Hepatocyte (in vitro differentiated cells): ENCODE measurements around the gene FCHSD2. TPM values are rescaled to one million over a fixed set of nuclear protein-coding genes. Genes with fewer than 3 reads are reported as not detected.
"Not testable (repeated sequence)": the region's sequence is repeated elsewhere in the genome, so short reads cannot be mapped to it uniquely, and the experiment has no call there.

Experiments used
- DNase-seq: peaks from one replicate; pipeline ENCODE4 v3.0.0-alpha.2; 2016; ENCODE audit warnings: low spot score
- H2AFZ ChIP-seq: fragments of 200-600 bp; sonication (generic); 2 replicates; pipeline ENCODE4 v1.6.0; 2016; ENCODE audit warnings: antibody characterized with exemption, mild to moderate bottlenecking
- H3K27ac ChIP-seq: fragments of 200-600 bp; sonication (generic); 2 replicates; pipeline ENCODE4 v1.5.1; 2016; ENCODE audit warnings: mild to moderate bottlenecking
- H3K27me3 ChIP-seq: fragments of 200-600 bp; sonication (generic); 2 replicates; pipeline ENCODE4 v1.6.1; 2016
- H3K36me3 ChIP-seq: fragments of 200-600 bp; sonication (generic); replicated peaks from 2 replicates; pipeline ENCODE4 v1.5.1; 2016; ENCODE audit warnings: low read depth; ENCODE audit not compliant: insufficient read depth
- H3K4me1 ChIP-seq: fragments of 200-600 bp; sonication (generic); 2 replicates; pipeline ENCODE4 v1.5.1; 2016; ENCODE audit warnings: mild to moderate bottlenecking, moderate library complexity; ENCODE audit not compliant: insufficient read depth
- H3K4me2 ChIP-seq: fragments of 200-600 bp; sonication (generic); 2 replicates; pipeline ENCODE4 v1.6.0; 2016
- H3K4me3 ChIP-seq: fragments of 200-600 bp; sonication (generic); 2 replicates; pipeline ENCODE4 v1.5.1; 2016; ENCODE audit warnings: mild to moderate bottlenecking
- H3K79me2 ChIP-seq: fragments of 200-600 bp; sonication (generic); 2 replicates; pipeline ENCODE4 v1.6.0; 2017; ENCODE audit warnings: mild to moderate bottlenecking
- H3K9me2 ChIP-seq: fragments of 200-600 bp; sonication (generic); replicated peaks from 2 replicates; pipeline ENCODE4 v1.6.0; 2017; ENCODE audit warnings: mild to moderate bottlenecking; ENCODE audit not compliant: insufficient read depth
- H3K9me3 ChIP-seq: fragments of 200-600 bp; sonication (generic); 2 replicates; pipeline ENCODE4 v1.5.1; 2016; ENCODE audit warnings: low read depth, mild to moderate bottlenecking
- H4K20me1 ChIP-seq: fragments of 200-600 bp; sonication (generic); 2 replicates; pipeline ENCODE4 v1.6.0; 2016; ENCODE audit warnings: mild to moderate bottlenecking; ENCODE audit not compliant: insufficient read depth, poor library complexity, severe bottlenecking
- EZH2 ChIP-seq: fragments of 200-600 bp; sonication (generic); IDR thresholded peaks from 2 replicates; pipeline ENCODE4 v1.6.1; 2016; ENCODE audit warnings: antibody characterized with exemption, mild to moderate bottlenecking, borderline replicate concordance
- EZH2phosphoT487 ChIP-seq: fragments of 200-600 bp; sonication (generic); IDR thresholded peaks from one replicate; pipeline ENCODE4 v1.6.1; 2018; ENCODE audit warnings: antibody characterized with exemption, mild to moderate bottlenecking, low read depth, moderate library complexity; ENCODE audit not compliant: unreplicated experiment, severe bottlenecking
- WGBS: methylation state at CpG from one replicate; pipeline ENCODE4 v1.1.6; 2016; ENCODE audit warnings: low lambda C conversion rate; ENCODE audit errors: missing lambda C conversion rate; 5-methylcytosine and 5-hydroxymethylcytosine counted together
- polyA plus RNA-seq: library from polyadenylated mRNA; unstranded; fragments of >200 nt; fragmentation: Nextera tagmentation; extraction: Ambion mirVana; gene quantifications from 2 replicates; pipeline ENCODE4 v1.2.1, GENCODE V29; 2016
- total RNA-seq: library from RNA; depleted of rRNA; stranded (reverse); fragments of >200 nt; gene quantifications from 2 replicates; pipeline ENCODE4 v1.2.3, GENCODE V29; 2014
- TF ChIP-seq, protein P1 (sequence below): fragments of 200-600 bp; sonication (generic); IDR thresholded peaks from 2 replicates; pipeline ENCODE4 v1.5.1; 2016; ENCODE audit warnings: antibody characterized with exemption, mild to moderate bottlenecking; ENCODE audit not compliant: poor library complexity

Gene FCHSD2
- total and polyA plus RNA-seq, 2 experiments from 2014 or later = 9.1 to 13.1 TPM

DNA sequence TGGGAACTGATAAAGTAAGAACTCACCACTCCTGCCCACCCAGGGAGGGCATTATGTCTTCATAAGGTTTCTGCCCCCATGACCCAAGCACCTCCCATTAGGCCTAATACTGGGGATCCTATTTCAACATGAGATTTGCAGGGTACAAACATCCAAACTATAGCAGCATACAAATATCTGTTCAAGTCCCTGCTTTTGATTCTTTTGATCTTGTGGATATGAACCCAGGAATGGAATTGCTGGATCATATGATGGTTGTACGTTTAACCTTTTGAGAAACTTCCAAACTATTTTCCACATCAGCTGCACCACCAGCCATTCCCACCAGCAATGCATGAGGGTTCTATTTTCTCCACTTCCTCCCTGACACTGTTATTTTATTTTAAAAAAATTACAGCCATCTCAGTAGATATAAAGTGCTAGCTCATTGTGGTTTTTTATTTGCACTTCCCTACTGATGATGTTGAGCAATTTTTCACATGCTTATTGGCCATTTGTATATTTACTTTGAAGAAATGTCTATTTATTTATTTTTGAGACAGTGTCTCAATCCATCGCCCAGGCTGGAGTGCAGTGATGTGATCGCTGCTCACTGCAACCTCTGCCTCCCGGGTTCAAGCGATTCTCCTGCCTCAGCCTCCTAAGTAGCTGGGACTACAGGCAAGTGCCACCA lies 335.0 kb downstream of the FCHSD2 start:
- TF ChIP-seq EZH2 (no peak), EZH2phosphoT487 (no peak)
- TF ChIP-seq, protein P1, sequence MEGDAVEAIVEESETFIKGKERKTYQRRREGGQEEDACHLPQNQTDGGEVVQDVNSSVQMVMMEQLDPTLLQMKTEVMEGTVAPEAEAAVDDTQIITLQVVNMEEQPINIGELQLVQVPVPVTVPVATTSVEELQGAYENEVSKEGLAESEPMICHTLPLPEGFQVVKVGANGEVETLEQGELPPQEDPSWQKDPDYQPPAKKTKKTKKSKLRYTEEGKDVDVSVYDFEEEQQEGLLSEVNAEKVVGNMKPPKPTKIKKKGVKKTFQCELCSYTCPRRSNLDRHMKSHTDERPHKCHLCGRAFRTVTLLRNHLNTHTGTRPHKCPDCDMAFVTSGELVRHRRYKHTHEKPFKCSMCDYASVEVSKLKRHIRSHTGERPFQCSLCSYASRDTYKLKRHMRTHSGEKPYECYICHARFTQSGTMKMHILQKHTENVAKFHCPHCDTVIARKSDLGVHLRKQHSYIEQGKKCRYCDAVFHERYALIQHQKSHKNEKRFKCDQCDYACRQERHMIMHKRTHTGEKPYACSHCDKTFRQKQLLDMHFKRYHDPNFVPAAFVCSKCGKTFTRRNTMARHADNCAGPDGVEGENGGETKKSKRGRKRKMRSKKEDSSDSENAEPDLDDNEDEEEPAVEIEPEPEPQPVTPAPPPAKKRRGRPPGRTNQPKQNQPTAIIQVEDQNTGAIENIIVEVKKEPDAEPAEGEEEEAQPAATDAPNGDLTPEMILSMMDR = no peak
- Histone ChIP-seq H3K27me3 (no peaks in the 10 kb centered on the region), H3K27ac (no peak overlapping the region), H3K4me1 (peaks cover 3% of the 10 kb centered on the region), H3K79me2 (peaks cover 9% of the 10 kb centered on the region), H3K4me2 (no peak overlapping the region), H2AFZ (no peak overlapping the region), H3K9me2 (no peaks in the 10 kb centered on the region), H3K9me3 (no peaks in the 10 kb centered on the region), H3K4me3 (no peak overlapping the region), H4K20me1 (no peaks in the 10 kb centered on the region), H3K36me3 (no peaks in the 10 kb centered on the region)
- WGBS = 88% methylated on average over 5 of the region's 5 CpGs
- DNase-seq = no peak

DNA sequence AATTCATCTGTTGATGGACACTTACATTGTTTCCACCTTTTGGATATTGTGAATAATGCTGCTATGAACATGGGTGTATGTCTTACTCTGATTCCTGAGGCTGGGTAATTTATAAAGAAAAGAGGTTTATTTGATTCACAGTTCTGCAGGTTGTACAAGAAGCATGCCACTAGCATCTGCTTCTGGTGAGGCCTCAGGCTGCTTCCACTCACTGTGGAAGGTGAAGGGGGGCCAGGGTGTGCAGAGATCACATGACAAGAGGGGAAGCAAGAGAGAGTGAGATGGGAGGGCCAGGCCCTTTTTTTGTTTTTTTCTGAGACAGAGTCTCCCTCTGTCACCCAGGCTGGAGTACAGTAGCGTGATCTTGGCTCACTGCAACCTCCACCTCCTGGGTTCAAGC lies 335.7 kb downstream of the FCHSD2 start:
- not testable (repeated sequence) for H3K4me2 ChIP-seq, H3K79me2 ChIP-seq, H3K9me3 ChIP-seq, H3K4me3 ChIP-seq, H3K27me3 ChIP-seq, H4K20me1 ChIP-seq, H2AFZ ChIP-seq, DNase-seq, H3K9me2 ChIP-seq, H3K27ac ChIP-seq, H3K36me3 ChIP-seq, H3K4me1 ChIP-seq
- 100% methylated on average over 1 of the region's 1 CpG for WGBS

- H4K20me1 ChIP-seq = no peaks in the 10 kb centered on the region
- H3K79me2 ChIP-seq = no peaks in the 10 kb centered on the region
- TF ChIP-seq, protein P1 = no peak
- no peak for TF ChIP-seq EZH2
- TF ChIP-seq EZH2phosphoT487 = no peak
- no peaks in the 10 kb centered on the region for H3K4me1 ChIP-seq
- H3K4me3 ChIP-seq = no peak overlapping the region
- no peaks in the 10 kb centered on the region for H3K9me3 ChIP-seq
- DNase-seq = no peak
- no peak overlapping the region for H3K27ac ChIP-seq
- H3K9me2 ChIP-seq = no peaks in the 10 kb centered on the region
- no peak overlapping the region for H3K4me2 ChIP-seq
- 90% methylated on average over 6 of the region's 6 CpGs for WGBS
- no peaks in the 10 kb centered on the region for H3K36me3 ChIP-seq
- no peak overlapping the region for H2AFZ ChIP-seq
- H3K27me3 ChIP-seq = no peaks in the 10 kb centered on the region
These were observed 336.9 kb downstream of the FCHSD2 start for GRCh38 chr11:72805216-72805615.

DNA sequence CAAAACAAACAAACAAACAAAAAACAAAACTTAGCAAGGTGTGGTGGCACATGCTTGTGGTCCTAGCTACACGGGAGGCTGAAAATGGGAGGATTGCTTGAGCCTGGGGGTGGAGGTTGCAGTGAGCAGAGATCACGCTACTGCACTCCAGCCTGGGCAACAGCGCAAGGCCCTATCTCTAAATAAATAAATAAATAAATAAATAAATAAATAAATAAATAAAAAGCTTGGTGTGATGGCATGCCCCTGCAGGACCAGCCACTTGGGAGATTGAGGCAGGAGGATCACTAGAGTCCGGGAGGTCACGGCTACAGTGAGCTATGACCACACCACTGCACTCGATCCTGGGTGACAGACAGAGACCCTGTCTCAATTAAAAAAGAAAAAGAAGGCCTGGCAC lies 339.3 kb downstream of the FCHSD2 start:
- no peak for DNase-seq
- H3K9me2 ChIP-seq = no peaks in the 10 kb centered on the region
- no peaks in the 10 kb centered on the region for H3K36me3 ChIP-seq
- no peak overlapping the region for H3K4me2 ChIP-seq
- no peaks in the 10 kb centered on the region for H4K20me1 ChIP-seq
- H3K27ac ChIP-seq = no peak overlapping the region
- no peaks in the 10 kb centered on the region for H3K9me3 ChIP-seq
- H3K4me1 ChIP-seq = no peaks in the 10 kb centered on the region
- no peak for TF ChIP-seq EZH2
- TF ChIP-seq, protein P1 = no peak
- no peak for TF ChIP-seq EZH2phosphoT487
- H3K27me3 ChIP-seq = no peaks in the 10 kb centered on the region
- H3K4me3 ChIP-seq = no peak overlapping the region
- H2AFZ ChIP-seq = no peak overlapping the region
- 92% methylated on average over 6 of the region's 6 CpGs for WGBS
- no peaks in the 10 kb centered on the region for H3K79me2 ChIP-seq
